K562 (cell line): ENCODE results near the gene ZGLP1. TPM values are rescaled to one million over a fixed set of nuclear protein-coding genes. Genes with fewer than 3 reads are reported as not detected.

Experiments used
- C11orf30 ChIP-seq: fragments of 450-650 bp; IDR thresholded peaks from 2 replicates; pipeline ENCODE4 v1.6.1; 2016; ENCODE audit warnings: low read depth, mild to moderate bottlenecking
- CBFB ChIP-seq: sonication (generic); formaldehyde crosslinking; IDR thresholded peaks from 2 replicates; pipeline ENCODE4 v1.4.0; 2020; ENCODE audit warnings: mild to moderate bottlenecking, missing genetic modification reagents
- CBX1 ChIP-seq: sonication (generic); IDR thresholded peaks from 2 replicates; pipeline ENCODE4 v1.6.1; 2016; ENCODE audit warnings: antibody characterized with exemption, low read depth, mild to moderate bottlenecking
- ETV5 ChIP-seq: sonication (generic); formaldehyde crosslinking; IDR thresholded peaks from 2 replicates; pipeline ENCODE4 v1.4.0; 2020; ENCODE audit warnings: low read depth, mild to moderate bottlenecking, missing genetic modification reagents
- L3MBTL2 ChIP-seq: fragments of 450-650 bp; IDR thresholded peaks from 2 replicates; pipeline ENCODE4 v1.6.1; 2016; ENCODE audit warnings: mild to moderate bottlenecking, moderate library complexity
- MCM2 ChIP-seq: fragments of 450-650 bp; IDR thresholded peaks from 2 replicates; pipeline ENCODE4 v1.6.1; 2017; ENCODE audit warnings: low read depth, mild to moderate bottlenecking
- MED1 ChIP-seq: sonication (generic); formaldehyde crosslinking; IDR thresholded peaks from 2 replicates; pipeline ENCODE4 v1.8.1; 2023; ENCODE audit warnings: missing genetic modification reagents, borderline replicate concordance
- NR4A1 ChIP-seq, 2 experiments: fragments of 250-450 bp in 1 of 2; fragments of 450-650 bp in 1 of 2; sonication (Bioruptor Pico) in 1 of 2; IDR thresholded peaks; 2 replicates each; pipeline versions ENCODE4 v1.4.0 to v1.6.1; 2016 to 2020; ENCODE audit warnings: mild to moderate bottlenecking in 2 of 2, missing compliant biosample characterization in 1 of 2, missing genetic modification characterization in 1 of 2, moderate library complexity in 1 of 2
- PCBP1 ChIP-seq: fragments of 200-400 bp; formaldehyde crosslinking; IDR thresholded peaks from 2 replicates; pipeline ENCODE4 v1.6.1; 2018; ENCODE audit warnings: mild to moderate bottlenecking, low read depth, low read length; ENCODE audit not compliant: poor library complexity, severe bottlenecking
- STAT5B ChIP-seq: fragments of 250-450 bp; sonication (Bioruptor Pico); IDR thresholded peaks from 2 replicates; pipeline ENCODE4 v1.8.0; 2021; ENCODE audit warnings: mild to moderate bottlenecking, inconsistent platforms
- STAT6 ChIP-seq: sonication (generic); formaldehyde crosslinking; IDR thresholded peaks from 2 replicates; pipeline ENCODE4 v1.8.1; 2023; ENCODE audit warnings: mild to moderate bottlenecking, missing genetic modification reagents
- TEAD4 ChIP-seq, 2 experiments: sonication (generic) in 1 of 2; formaldehyde crosslinking in 1 of 2; IDR thresholded peaks; 2 replicates each; pipeline versions ENCODE4 v1.6.1 to v1.8.0; 2012 to 2022; ENCODE audit warnings: borderline replicate concordance in 1 of 2, inconsistent platforms in 1 of 2, low read length in 1 of 2, mild to moderate bottlenecking in 1 of 2, missing genetic modification reagents in 1 of 2
- YBX1 ChIP-seq: fragments of 450-650 bp; IDR thresholded peaks from 2 replicates; pipeline ENCODE4 v1.7.1; 2016; ENCODE audit warnings: mild to moderate bottlenecking
- ZC3H11A ChIP-seq: IDR thresholded peaks from 2 replicates; pipeline ENCODE4 v1.6.1; 2012; ENCODE audit warnings: low read depth, low read length, improper control_type of control experiment
- ZFX ChIP-seq: sonication (generic); formaldehyde crosslinking; IDR thresholded peaks from 2 replicates; pipeline ENCODE4 v1.8.0; 2022; ENCODE audit warnings: mild to moderate bottlenecking, missing genetic modification reagents, moderate library complexity
- ZNF41 ChIP-seq: fragments of 250-450 bp; sonication (Bioruptor Pico); conservative IDR thresholded peaks from 2 replicates; pipeline ENCODE4 v1.4.0; 2020; ENCODE audit warnings: mild to moderate bottlenecking
- ZNF644 ChIP-seq: fragments of 200-800 bp; sonication (Bioruptor generic); IDR thresholded peaks from 2 replicates; pipeline ENCODE4 v1.6.1; 2016; ENCODE audit warnings: low read depth, missing genetic modification characterization, missing compliant biosample characterization
- ZSCAN29 ChIP-seq: fragments of 450-650 bp; IDR thresholded peaks from 2 replicates; pipeline ENCODE4 v1.6.1; 2017
- polyA plus RNA-seq, 8 experiments: library from polyadenylated mRNA; depleted of rRNA in 4 of 8; stranded (reverse) in 5 of 8; unstranded in 3 of 8; fragments of >200 nt; fragmentation: Nextera tagmentation in 2 of 8; fragmentation: Illumina TruSeq in 1 of 8; extraction: Ambion mirVana in 2 of 8; extraction: Trizol in 1 of 8; gene quantifications; 2 replicates each; pipeline versions ENCODE4 v1.2.1 to v1.2.3, GENCODE V29; 2011 to 2014; ENCODE audit warnings: inconsistent platforms in 1 of 8, missing spikeins in 1 of 8
- total RNA-seq, 7 experiments: library from RNA; depleted of rRNA in 6 of 7; stranded (reverse); fragments of >200 nt in 6 of 7; fragmentation: Illumina TruSeq in 2 of 7; extraction: Trizol in 2 of 7; gene quantifications; 2 replicates each; pipeline versions ENCODE4 v1.2.1 to v1.2.3, GENCODE V29; 2011 to 2021; ENCODE audit warnings: low replicate concordance in 1 of 7
- TF ChIP-seq, protein P1 (sequence below): sonication (generic); formaldehyde crosslinking; IDR thresholded peaks from 2 replicates; pipeline ENCODE4 v1.8.1; 2023; ENCODE audit warnings: mild to moderate bottlenecking, missing genetic modification reagents
- TF ChIP-seq, protein P2 (sequence below), 2 experiments: fragments of 450-650 bp; IDR thresholded peaks; 2 replicates each; pipeline ENCODE4 v1.6.1; 2018; ENCODE audit warnings: mild to moderate bottlenecking in 2 of 2, low read depth in 1 of 2; ENCODE audit not compliant: partially characterized antibody in 2 of 2

The ZGLP1 gene
- total and polyA plus RNA-seq, 9 of the 15 experiments (the other 6 are each of a cell fraction or from before 2014, with no cell fraction given): 0.24 to 4.5 (median 2.2) TPM

- TF ChIP-seq PCBP1 (no peak), ZNF644 (tag) (no peak), ZFX (CRISPR knock-in tag) (no peak; the same call in 1 of the 2 replicates), CBX1 (0 out of 2 replicates have a peak, but pooled peaks have one; percentile 14), ZNF41 (CRISPR knock-in tag) (no peak), L3MBTL2 (0 out of 2 replicates have a peak, but pooled peaks have one; percentile 5), STAT6 (no peak), STAT5B (no peak), YBX1 (no peak), C11orf30 (no peak), ZSCAN29 (no peak), ETV5 (CRISPR knock-in tag) (no peak), CBFB (CRISPR knock-in tag) (peak; percentile 74), TEAD4 (IDR thresholded peaks at IDR 0.05; ENCODE audit: low read length) (no peak), TEAD4 (CRISPR knock-in tag; IDR thresholded peaks at IDR 0.05; ENCODE audit: borderline replicate concordance) (no peak), MED1 (CRISPR knock-in tag) (no peak), NR4A1 (CRISPR knock-in tag; IDR thresholded peaks at IDR 0.05) (no peak), NR4A1 (tag; IDR thresholded peaks at IDR 0.05) (no peak), MCM2 (no peak), ZC3H11A (0 out of 2 replicates have a peak, but pooled peaks have one; percentile 10)
- TF ChIP-seq, protein P1, sequence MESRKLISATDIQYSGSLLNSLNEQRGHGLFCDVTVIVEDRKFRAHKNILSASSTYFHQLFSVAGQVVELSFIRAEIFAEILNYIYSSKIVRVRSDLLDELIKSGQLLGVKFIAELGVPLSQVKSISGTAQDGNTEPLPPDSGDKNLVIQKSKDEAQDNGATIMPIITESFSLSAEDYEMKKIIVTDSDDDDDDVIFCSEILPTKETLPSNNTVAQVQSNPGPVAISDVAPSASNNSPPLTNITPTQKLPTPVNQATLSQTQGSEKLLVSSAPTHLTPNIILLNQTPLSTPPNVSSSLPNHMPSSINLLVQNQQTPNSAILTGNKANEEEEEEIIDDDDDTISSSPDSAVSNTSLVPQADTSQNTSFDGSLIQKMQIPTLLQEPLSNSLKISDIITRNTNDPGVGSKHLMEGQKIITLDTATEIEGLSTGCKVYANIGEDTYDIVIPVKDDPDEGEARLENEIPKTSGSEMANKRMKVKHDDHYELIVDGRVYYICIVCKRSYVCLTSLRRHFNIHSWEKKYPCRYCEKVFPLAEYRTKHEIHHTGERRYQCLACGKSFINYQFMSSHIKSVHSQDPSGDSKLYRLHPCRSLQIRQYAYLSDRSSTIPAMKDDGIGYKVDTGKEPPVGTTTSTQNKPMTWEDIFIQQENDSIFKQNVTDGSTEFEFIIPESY (CRISPR knock-in tag): no peak
- TF ChIP-seq, protein P2, sequence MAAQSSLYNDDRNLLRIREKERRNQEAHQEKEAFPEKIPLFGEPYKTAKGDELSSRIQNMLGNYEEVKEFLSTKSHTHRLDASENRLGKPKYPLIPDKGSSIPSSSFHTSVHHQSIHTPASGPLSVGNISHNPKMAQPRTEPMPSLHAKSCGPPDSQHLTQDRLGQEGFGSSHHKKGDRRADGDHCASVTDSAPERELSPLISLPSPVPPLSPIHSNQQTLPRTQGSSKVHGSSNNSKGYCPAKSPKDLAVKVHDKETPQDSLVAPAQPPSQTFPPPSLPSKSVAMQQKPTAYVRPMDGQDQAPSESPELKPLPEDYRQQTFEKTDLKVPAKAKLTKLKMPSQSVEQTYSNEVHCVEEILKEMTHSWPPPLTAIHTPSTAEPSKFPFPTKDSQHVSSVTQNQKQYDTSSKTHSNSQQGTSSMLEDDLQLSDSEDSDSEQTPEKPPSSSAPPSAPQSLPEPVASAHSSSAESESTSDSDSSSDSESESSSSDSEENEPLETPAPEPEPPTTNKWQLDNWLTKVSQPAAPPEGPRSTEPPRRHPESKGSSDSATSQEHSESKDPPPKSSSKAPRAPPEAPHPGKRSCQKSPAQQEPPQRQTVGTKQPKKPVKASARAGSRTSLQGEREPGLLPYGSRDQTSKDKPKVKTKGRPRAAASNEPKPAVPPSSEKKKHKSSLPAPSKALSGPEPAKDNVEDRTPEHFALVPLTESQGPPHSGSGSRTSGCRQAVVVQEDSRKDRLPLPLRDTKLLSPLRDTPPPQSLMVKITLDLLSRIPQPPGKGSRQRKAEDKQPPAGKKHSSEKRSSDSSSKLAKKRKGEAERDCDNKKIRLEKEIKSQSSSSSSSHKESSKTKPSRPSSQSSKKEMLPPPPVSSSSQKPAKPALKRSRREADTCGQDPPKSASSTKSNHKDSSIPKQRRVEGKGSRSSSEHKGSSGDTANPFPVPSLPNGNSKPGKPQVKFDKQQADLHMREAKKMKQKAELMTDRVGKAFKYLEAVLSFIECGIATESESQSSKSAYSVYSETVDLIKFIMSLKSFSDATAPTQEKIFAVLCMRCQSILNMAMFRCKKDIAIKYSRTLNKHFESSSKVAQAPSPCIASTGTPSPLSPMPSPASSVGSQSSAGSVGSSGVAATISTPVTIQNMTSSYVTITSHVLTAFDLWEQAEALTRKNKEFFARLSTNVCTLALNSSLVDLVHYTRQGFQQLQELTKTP (IDR thresholded peaks at IDR 0.05; ENCODE audit: low read depth in 1 of 2, partially characterized antibody in 2 of 2): no peak
These were observed 18.6 kb downstream of the ZGLP1 start (continued) for GRCh38 chr19:10290876-10291553.
